ENCODE results near the gene RNF34. TPM values are rescaled to one million over a fixed set of nuclear protein-coding genes. Genes with fewer than 3 reads are reported as not detected.

Gene RNF34
- total RNA-seq, 1 experiment from 2014 or later, result 66.2 TPM

GRCh38 chr12:121441555-121441954, 41.6 kb downstream of the RNF34 start:
- Histone ChIP-seq H3K4me1 (no peaks in the 10 kb centered on the region), H3K9me3 (replicated peaks) (no peaks in the 10 kb centered on the region), H3K27ac (no peak overlapping the region), H3K27me3 (no peaks in the 10 kb centered on the region), H3K36me3 (peaks cover 27% of the 10 kb centered on the region; the same call in 1 of the 2 replicates), H3K4me3 (no peak overlapping the region)
- DNase-seq, result no peak

- no peaks in the 10 kb centered on the region for H3K9me3 ChIP-seq (replicated peaks)
- DNase-seq, result no peak
- H3K27me3 ChIP-seq, result no peaks in the 10 kb centered on the region
- no peak overlapping the region for H3K4me3 ChIP-seq
- H3K4me1 ChIP-seq, result no peaks in the 10 kb centered on the region
- peaks cover 21% of the 10 kb centered on the region; the same call in 1 of the 2 replicates for H3K36me3 ChIP-seq
- H3K27ac ChIP-seq, result no peak overlapping the region
These were observed 42.4 kb downstream of the RNF34 start for GRCh38 chr12:121442028-121442948.

- Histone ChIP-seq H3K36me3 (peaks cover 18% of the 10 kb centered on the region; the same call in 1 of the 2 replicates), H3K9me3 (replicated peaks) (no peaks in the 10 kb centered on the region), H3K4me3 (no peak overlapping the region), H3K27ac (no peak overlapping the region), H3K4me1 (no peaks in the 10 kb centered on the region), H3K27me3 (no peaks in the 10 kb centered on the region)
- DNase-seq, result peak; percentile 76 to 82
These were observed 43.4 kb downstream of the RNF34 start for GRCh38 chr12:121443193-121443870.

GRCh38 chr12:121443911-121444841, 44.3 kb downstream of the RNF34 start:
- H3K9me3 ChIP-seq (replicated peaks), result no peaks in the 10 kb centered on the region
- H3K27me3 ChIP-seq, result no peaks in the 10 kb centered on the region
- DNase-seq, result no peak
- peaks cover 18% of the 10 kb centered on the region; the same call in 1 of the 2 replicates for H3K36me3 ChIP-seq
- no peak overlapping the region for H3K27ac ChIP-seq
- H3K4me1 ChIP-seq, result no peaks in the 10 kb centered on the region
- no peak overlapping the region for H3K4me3 ChIP-seq

- H3K27ac ChIP-seq, result no peak overlapping the region
- H3K9me3 ChIP-seq (replicated peaks), result no peaks in the 10 kb centered on the region
- H3K4me3 ChIP-seq, result no peak overlapping the region
- no peak for DNase-seq
- H3K27me3 ChIP-seq, result no peaks in the 10 kb centered on the region
- peaks cover 12% of the 10 kb centered on the region; the same call in 1 of the 2 replicates for H3K36me3 ChIP-seq
- H3K4me1 ChIP-seq, result no peaks in the 10 kb centered on the region
These were observed 44.9 kb downstream of the RNF34 start for GRCh38 chr12:121444842-121445202.

GRCh38 chr12:121446750-121447149, 46.8 kb downstream of the RNF34 start:
- H3K36me3 ChIP-seq, result peaks cover 6% of the 10 kb centered on the region; the same call in 1 of the 2 replicates
- H3K27ac ChIP-seq, result no peak overlapping the region
- no peak overlapping the region for H3K4me3 ChIP-seq
- no peak for DNase-seq
- no peaks in the 10 kb centered on the region for H3K9me3 ChIP-seq (replicated peaks)
- no peaks in the 10 kb centered on the region for H3K4me1 ChIP-seq
- H3K27me3 ChIP-seq, result no peaks in the 10 kb centered on the region

GRCh38 chr12:121448771-121449315, 48.9 kb downstream of the RNF34 start:
- H3K36me3 ChIP-seq, result no peaks in the 10 kb centered on the region
- H3K27ac ChIP-seq, result no peak overlapping the region
- DNase-seq, result no peak
- H3K27me3 ChIP-seq, result no peaks in the 10 kb centered on the region
- H3K9me3 ChIP-seq (replicated peaks), result no peaks in the 10 kb centered on the region
- H3K4me3 ChIP-seq, result no peak overlapping the region
- no peaks in the 10 kb centered on the region for H3K4me1 ChIP-seq

GRCh38 chr12:121451961-121452339, 52.0 kb downstream of the RNF34 start:
- Histone ChIP-seq H3K27me3 (no peaks in the 10 kb centered on the region), H3K27ac (no peak overlapping the region), H3K36me3 (no peaks in the 10 kb centered on the region), H3K4me3 (no peak overlapping the region), H3K9me3 (replicated peaks) (no peaks in the 10 kb centered on the region), H3K4me1 (no peaks in the 10 kb centered on the region)
- no peak for DNase-seq

- DNase-seq, result no peak
- H3K4me3 ChIP-seq, result no peak overlapping the region
These were observed 52.5 kb downstream of the RNF34 start for GRCh38 chr12:121452340-121452984.

GRCh38 chr12:121452985-121453360, 53.1 kb downstream of the RNF34 start:
- Histone ChIP-seq H3K36me3 (no peaks in the 10 kb centered on the region), H3K4me1 (no peaks in the 10 kb centered on the region), H3K9me3 (replicated peaks) (no peaks in the 10 kb centered on the region), H3K4me3 (no peak overlapping the region), H3K27me3 (no peaks in the 10 kb centered on the region), H3K27ac (no peak overlapping the region)
- DNase-seq, result no peak

More at GRCh38 chr12:121452340-121452984, 52.5 kb downstream of the RNF34 start:
- H3K4me1 ChIP-seq, result no peaks in the 10 kb centered on the region
- no peak overlapping the region for H3K27ac ChIP-seq
- no peaks in the 10 kb centered on the region for H3K27me3 ChIP-seq
- H3K9me3 ChIP-seq (replicated peaks), result no peaks in the 10 kb centered on the region
- H3K36me3 ChIP-seq, result no peaks in the 10 kb centered on the region

GRCh38 chr12:121453629-121454028, 53.7 kb downstream of the RNF34 start:
- no peaks in the 10 kb centered on the region for H3K4me1 ChIP-seq
- no peaks in the 10 kb centered on the region for H3K36me3 ChIP-seq
- H3K27ac ChIP-seq, result no peak overlapping the region
- H3K27me3 ChIP-seq, result no peaks in the 10 kb centered on the region
- no peak for DNase-seq
- H3K4me3 ChIP-seq, result no peak overlapping the region
- no peaks in the 10 kb centered on the region for H3K9me3 ChIP-seq (replicated peaks)

GRCh38 chr12:121454921-121455320, 55.0 kb downstream of the RNF34 start:
- Histone ChIP-seq H3K9me3 (replicated peaks) (no peaks in the 10 kb centered on the region), H3K27me3 (no peaks in the 10 kb centered on the region), H3K4me1 (no peaks in the 10 kb centered on the region), H3K4me3 (no peak overlapping the region), H3K27ac (no peak overlapping the region), H3K36me3 (no peaks in the 10 kb centered on the region)
- DNase-seq, result no peak

GRCh38 chr12:121455766-121456420, 56.0 kb downstream of the RNF34 start:
- no peak for DNase-seq
- no peaks in the 10 kb centered on the region for H3K9me3 ChIP-seq (replicated peaks)
- no peak overlapping the region for H3K4me3 ChIP-seq
- H3K27ac ChIP-seq, result no peak overlapping the region
- no peaks in the 10 kb centered on the region for H3K4me1 ChIP-seq
- H3K27me3 ChIP-seq, result no peaks in the 10 kb centered on the region
- no peaks in the 10 kb centered on the region for H3K36me3 ChIP-seq
